ENCODE results near the gene SERPINB6.
"Not testable (repeated sequence)": the region's sequence is repeated elsewhere in the genome, so short reads cannot be mapped to it uniquely, and the experiment has no call there.

DNA sequence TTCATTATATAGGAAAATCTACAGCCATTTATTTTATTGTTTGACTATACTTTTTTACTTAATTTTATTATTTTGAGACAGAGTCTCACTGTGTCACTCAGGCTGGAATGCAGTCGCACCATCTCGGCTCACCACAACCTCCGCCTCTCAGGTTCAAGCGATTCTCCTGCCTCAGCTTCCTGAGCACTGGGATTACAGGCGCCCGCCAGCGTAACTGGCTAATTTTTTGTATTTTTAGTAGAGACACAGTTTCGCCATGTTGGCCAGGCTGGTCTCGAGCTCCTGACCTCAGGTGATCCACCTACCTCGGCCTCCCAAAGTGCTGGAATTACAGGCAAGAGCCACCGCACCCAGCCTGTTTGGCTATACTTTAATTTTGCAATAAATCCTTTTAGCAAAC, 38.5 kb downstream of the SERPINB6 start:
- TF ChIP-seq, protein P1, sequence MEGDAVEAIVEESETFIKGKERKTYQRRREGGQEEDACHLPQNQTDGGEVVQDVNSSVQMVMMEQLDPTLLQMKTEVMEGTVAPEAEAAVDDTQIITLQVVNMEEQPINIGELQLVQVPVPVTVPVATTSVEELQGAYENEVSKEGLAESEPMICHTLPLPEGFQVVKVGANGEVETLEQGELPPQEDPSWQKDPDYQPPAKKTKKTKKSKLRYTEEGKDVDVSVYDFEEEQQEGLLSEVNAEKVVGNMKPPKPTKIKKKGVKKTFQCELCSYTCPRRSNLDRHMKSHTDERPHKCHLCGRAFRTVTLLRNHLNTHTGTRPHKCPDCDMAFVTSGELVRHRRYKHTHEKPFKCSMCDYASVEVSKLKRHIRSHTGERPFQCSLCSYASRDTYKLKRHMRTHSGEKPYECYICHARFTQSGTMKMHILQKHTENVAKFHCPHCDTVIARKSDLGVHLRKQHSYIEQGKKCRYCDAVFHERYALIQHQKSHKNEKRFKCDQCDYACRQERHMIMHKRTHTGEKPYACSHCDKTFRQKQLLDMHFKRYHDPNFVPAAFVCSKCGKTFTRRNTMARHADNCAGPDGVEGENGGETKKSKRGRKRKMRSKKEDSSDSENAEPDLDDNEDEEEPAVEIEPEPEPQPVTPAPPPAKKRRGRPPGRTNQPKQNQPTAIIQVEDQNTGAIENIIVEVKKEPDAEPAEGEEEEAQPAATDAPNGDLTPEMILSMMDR (conservative IDR thresholded peaks at IDR 0.05): not testable (repeated sequence)
- not testable (repeated sequence) for TF ChIP-seq EZH2 (IDR thresholded peaks at IDR 0.05; ENCODE audit: low read depth)
